Measurements from ENCODE around the gene HIBADH.

DNA sequence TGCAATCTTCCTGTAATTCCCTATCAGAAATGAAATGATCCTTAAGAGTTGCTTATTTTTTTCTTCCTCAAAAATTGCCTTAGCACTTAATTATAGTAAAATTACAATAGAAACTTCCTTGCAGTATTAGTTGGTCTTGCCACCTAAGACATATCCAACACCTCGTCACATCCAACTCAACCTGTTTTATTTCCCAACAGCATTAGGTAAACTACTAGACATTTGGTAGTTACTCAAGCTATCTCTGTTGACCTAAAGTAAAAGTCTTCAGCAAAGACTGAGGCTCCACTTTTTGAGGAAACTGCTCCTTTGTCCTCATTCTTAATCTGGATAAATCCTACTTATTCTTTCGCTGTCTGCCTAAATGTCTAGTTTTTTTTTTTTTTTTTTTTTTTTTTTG is 20.4 kb downstream of the HIBADH start:
- TF ChIP-seq FOXM1 (IDR thresholded peaks at IDR 0.05; ENCODE audit: borderline replicate concordance) = no peak
- TF ChIP-seq TARDBP (IDR thresholded peaks at IDR 0.05) = no peak
- TF ChIP-seq SUZ12 (IDR thresholded peaks at IDR 0.05) = no peak
- no peak for TF ChIP-seq FOXK2 (IDR thresholded peaks at IDR 0.05)
- TF ChIP-seq ELF4 (IDR thresholded peaks at IDR 0.05) = no peak
